Measurements from ENCODE around the gene KRTAP10-7.
"Not testable (repeated sequence)": the region's sequence is repeated elsewhere in the genome, so short reads cannot be mapped to it uniquely, and the experiment has no call there.

Gene KRTAP10-7

DNA sequence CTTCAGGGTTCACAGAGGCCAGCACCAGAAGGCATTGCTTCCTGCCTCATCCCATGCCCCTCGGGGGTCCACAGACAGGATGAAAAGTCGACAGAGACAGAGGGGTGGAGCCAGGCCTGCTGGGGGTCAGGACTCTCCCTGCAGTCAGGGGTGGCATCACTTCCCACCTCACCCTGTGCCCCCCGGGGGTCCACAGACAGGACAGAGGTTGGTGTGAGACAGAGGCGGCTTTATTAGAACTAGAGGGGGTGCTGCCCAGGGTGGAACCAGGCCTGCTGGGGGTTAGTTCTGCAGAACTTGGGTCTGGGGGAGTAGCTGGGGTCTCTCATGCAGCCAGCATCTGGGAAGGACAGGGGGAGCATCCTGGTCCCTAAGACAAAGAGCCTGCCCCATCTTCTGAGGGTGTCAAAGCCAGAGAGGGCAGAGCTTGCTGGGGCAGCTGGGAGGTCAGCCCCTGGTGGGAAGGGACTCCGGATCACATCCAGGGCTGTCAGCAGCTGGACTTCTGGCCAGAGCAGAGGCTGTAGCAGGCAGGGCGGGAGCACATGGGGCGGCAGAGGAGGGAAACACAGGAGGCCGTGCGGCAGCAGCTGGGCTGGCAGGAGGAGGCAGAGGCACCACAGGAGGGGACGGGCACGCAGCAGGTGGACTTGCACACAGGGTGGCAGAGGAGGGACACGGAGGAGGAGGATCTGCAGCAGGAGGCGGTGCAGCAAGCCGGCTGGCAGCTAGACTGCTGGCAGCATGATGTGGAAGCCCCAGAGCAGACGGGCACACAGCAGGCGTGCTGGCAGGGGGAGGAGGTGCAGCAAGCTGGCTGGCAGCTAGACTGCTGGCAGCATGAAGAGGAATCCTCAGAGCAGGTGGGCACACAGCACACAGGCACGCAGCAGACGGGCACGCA is 9.2 kb upstream of the KRTAP10-7 start:
- DNase-seq = peak; percentile 84

DNA sequence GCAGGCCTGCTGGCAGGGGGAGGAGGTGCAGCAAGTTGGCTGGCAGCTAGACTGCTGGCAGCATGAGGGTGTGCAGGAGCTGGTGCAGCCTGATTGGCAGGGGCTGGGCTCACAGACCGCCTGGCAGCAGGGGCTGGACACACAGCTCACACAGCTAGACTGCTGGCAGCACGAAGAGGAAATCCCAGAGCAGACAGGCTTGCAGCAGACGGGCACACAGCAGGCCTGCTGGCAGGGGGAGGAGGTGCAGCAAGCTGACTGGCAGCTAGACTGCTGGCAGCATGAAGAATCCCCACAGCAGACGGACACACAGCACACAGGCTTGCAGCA is 8.6 kb upstream of the KRTAP10-7 start:
- DNase-seq = peak; percentile 78

DNA sequence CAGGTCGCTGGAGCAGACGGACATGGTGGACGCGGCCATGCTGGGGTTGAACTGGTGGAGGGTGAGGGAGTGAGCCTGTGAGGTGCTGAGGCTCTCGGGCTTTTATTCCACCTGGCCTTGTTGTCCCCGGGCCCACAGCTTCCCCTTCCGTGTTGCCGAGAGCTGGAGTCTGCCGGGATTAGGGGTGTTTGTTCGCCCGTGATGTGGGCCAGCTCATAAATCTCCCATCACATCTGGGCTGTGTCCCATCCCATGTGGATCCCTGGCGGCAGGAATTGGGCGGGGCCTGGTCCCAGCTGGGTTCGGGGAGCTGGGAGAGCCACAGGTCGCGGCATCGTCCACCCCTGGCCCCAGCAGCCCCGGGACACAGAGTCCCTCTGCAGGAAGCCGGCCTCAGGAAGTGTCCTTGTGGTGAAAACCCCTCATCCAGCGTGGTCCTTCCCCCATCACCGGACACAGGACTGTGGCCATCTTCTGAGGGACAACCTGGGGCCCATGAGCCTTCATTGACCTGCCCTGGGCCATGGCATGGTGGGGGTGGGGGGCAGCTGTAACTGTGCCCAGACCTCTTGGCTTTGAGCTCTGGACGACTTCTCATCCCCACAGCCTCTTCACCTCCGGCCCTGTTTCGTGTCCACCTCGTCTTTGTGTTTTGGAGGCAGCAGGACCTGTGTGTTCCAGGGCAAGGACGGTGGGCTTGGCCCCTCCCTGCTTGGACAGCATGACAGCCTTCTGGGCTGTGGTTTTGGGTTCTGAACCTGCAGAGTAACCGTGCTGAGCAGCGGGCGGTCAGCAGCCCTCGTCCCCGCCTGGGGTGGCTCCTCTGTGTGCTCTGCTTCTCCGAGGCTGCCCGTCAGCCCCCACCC is 7.7 kb upstream of the KRTAP10-7 start, which contains the start of gene KRTAP10-6:
KRTAP10-6 (minus strand) TSS at position 60 of the 866 bp plus-strand sequence; CDS start at position 39, 21 bp downstream.
- DNase-seq = no peak

DNA sequence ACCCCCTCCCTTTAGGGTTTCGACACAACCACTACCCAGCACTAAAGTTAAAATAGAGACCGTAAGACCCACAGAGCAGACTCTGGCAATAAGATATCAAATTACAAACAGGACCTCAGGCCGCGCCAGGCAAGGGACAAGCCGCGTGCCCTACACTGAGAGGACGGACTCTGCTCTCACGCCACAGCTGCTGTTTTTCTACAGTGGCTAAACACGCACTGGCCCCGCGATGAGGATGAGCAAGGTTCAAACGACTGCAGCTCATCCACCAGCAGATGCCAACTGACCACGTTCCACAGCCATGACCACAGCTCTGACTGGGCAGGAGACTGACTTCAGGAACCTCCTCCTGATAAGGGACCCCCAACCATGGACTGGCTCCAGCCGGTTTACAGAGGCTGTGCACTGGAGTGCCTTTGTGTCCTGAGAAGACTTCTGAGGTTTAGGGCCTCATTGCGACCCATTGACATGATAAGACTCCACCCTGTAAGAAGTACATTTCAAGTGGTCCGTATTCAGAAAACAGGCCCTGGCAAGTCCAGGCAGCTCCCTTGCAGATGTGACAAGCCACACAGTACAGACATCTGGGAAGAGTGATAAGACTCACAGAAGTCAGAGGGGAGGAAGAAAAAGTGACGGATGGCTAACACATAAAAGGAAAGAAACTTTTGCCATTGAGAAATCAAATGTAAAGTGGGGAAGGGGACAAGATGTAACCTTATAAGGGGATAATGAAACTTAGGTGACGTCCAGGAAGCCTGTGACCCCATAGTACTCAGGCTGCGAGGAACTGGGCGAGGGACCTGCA is 6.6 kb upstream of the KRTAP10-7 start:
- no peak for DNase-seq

DNA sequence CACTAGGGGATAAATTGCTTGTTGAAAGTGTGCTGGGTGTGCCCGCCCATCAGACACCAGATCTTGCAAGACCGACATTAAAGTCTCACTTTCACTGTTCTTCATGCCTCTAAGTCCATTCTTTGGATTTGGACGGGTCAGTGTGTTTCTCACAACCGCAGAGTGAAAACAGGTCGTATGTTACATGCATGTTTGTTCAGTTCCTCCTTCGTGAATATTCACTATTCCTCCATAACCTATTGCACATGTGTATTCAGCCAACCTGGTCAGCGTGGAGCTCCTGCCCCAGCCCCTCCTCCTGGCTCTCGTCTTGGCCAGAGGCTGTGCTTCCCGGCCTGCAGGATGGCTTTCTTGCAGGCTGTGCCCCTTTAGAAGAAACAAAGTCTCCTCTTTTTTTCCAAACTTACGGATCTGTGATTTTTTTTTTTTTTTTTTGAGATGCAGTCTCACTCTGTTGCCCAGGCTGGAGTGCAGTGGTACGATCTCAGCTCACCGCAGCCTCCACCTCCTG is 5.9 kb upstream of the KRTAP10-7 start:
- no peak for DNase-seq

DNA sequence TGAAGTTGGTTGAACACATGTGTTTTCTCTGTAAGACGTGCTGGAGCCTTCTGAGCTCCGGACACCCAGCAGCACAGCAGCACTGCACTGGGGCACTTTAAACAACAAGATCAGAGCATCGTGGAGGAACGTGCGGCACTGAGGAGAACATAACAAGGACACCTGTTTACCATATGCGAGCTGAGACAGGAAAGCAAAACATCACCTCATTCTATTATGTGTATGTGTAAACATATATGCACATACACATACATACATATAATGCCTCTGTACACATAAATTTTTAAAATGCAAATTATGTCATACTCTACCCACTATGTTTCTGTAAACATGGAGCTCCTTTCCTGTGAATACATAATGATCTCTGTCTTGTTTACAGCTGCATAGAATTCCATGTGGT is 4.9 kb upstream of the KRTAP10-7 start:
- no peak for DNase-seq

DNA sequence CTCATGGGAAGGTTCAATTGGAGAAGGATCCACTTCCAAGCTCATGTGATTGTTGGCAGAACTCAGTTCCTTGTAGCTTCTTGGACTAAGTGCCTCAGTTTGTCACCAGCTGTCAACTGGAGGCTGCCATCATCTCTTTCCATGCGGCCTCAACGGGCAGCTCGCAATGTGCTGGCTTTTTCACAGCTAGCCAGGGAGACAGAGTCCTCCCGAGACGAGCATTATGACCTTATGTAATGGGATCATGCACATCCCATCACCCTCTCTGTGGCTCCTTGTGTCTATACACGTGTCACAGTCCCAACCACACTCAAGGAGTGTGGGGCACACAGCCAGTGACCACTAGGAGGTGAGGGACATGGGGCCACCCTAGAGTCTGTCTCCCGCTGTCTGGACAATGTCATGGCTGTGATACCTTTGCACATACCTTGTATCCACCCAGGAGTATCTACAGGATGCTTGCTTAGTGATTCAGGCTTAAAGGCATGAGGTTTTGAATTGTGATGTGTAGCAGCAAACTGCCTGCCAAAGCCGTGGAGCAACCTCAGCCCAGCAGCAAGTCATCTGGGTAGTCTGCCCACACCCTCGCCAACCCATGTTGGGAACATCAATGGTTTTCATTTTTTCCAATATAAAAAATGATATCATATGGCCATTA is 4.2 kb upstream of the KRTAP10-7 start:
- DNase-seq = no peak

DNA sequence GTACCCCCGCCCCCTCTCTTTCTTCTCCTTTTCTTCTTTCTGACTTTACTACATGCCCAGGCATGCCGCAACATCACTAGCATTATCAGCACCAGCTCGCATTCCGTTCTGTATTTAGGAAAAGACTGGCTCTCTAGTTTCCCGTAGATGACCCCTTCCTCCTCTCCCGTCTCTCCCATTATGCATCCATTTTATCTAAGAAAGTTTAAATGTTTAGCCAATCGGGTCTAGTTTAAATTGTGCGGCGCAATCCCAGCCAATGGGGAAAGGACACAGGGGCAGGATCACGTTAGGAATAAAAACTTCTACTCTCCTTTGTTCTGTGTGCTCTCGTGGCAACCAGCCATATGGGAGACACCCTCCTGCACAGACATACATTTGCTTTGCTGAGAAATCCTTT is 2.3 kb upstream of the KRTAP10-7 start:
- DNase-seq = no peak

DNA sequence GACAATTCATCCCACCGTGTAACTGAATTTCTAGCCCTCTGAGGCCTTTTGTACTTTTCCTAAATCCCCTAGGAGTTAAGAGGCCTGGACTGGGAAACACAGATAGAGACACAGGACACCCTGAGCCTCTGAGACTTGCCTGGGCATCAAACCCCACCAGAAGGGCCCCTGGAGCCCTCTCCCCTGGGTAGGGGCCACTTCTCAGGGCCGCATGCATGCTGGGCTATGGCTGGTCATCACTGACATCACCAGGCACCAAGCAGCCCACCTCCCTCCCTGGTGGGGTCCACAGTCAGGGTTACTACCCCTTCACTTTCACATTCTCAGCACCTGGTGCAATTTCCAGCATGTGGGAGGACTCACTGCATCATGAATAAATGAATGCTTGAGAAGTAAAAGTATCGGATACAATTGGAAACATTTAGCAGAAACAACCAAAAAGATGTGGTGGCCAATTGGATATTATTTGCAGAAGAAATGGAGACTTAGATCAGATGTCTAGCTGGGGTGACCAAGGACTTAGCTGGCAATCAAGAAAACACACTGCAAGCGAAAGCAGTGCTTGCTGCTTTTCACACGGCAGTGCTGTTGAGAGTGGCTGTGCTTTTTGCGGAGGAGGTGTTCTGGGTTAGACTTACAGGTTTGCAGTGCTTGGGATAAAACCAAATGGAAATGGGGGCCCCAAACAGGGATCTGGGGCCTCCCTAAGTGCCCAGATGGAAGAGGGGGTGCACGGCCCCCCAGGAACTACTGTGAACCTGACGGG is 950 bp upstream of the KRTAP10-7 start:
- no peak for DNase-seq

DNA sequence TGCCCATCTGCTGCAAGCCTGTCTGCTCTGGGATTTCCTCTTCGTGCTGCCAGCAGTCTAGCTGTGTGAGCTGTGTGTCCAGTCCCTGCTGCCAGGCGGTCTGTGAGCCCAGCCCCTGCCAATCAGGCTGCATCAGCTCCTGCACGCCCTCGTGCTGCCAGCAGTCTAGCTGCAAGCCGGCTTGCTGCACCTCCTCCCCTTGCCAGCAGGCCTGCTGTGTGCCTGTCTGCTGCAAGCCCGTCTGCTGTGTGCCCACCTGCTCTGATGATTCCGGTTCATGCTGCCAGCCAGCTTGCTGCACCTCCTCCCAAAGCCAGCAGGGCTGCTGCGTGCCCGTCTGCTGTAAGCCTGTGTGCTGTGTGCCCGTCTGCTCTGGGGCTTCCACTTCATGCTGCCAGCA is 694 bp downstream of the KRTAP10-7 start:
- DNase-seq = peak; percentile 32

DNA sequence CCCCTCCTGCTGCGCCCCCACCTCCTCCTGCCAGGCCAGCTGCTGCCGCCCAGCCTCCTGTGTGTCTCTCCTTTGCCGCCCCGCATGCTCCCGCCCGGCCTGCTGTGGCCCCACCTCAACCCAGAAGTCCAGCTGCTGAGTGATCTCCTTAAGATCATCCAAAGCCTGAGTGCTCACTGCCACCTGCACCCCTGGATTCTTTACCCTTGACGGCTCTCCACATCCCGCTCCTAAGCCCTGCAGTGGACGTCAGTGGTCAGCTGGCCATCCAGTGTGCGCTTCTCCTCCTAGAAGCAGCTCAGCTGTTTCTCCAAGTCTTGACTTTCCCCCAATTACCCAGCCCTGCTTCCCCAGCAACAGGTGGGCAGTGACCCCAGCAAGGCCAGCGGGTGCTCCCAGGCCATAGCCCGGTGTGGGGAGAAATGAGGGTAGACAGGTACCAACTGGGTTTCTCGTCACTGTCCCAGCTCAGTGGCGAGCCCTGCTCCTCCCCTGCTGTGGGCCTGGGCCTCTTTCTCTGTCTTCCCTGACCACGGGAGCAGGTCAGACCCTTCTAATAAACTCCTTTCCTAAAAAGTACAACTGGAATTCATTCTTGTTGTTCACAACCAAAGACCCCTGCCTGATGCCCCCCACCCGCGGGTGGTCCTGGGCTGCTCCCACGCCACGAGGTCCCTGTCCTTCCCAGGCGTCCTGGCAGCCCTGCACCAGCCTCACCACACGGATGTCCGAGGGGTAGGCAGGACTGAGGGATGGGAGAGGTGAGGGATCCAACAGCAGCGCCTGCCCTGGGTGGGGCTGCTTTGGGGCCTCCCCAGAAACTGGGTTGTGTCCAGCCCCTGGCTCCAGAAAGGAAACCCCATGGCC is 1.4 kb downstream of the KRTAP10-7 start:
- DNase-seq = no peak

DNA sequence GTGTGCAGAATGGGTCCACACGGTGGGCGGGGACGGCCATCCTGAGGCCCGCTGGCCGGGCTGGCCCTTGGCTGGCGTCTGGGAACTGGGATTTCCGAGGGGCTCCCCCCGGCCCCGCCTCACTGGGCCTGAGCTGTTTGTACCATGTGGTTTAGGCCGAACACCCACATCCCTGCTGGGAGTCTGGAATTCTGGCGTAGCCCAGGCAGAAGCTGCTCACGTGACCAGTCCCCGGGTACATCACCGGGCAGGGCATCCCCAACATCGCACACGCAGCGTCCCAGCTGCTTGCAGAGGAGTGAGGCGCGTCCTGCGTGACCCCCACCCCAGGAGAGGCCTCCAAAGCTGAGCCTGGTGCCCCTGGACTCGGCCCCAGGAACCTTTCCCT is 2.1 kb downstream of the KRTAP10-7 start:
- DNase-seq = no peak

DNA sequence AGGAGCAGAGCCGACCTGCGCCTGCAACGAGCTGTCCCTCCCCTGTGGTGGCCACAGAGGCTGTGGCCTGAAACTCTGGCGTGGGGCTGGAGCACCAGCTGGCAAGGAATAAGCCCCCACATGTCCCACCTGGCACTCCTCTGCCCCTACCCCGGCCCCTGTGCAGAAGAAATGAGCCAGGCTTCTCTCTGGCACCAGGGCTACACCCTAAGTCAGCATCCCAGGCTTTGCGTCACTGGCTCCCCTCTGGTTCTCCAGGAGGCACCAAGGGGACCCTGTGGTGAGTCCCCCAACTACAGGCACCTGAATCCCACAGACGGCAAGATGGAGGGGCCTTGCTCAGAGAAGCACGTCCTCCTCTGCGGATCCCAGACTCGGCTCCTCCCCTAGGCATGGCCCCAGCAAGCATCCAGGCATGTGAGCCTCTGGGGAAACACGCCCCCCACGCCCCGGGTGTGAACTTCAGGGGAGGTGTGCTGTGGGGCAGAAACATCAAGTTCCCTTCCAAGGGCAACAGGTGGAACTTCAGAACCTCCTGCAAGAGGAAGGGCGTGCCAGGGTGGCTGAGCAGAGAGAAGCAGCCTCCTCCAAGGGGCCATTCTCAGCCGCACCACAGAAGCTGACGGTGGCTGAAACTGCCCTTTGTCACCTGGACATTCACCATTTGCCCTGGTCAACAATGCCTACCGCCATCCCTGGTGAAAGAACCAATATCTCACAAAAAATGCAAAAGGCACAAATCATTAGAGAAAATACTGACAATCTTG is 2.9 kb downstream of the KRTAP10-7 start:
- no peak for DNase-seq

DNA sequence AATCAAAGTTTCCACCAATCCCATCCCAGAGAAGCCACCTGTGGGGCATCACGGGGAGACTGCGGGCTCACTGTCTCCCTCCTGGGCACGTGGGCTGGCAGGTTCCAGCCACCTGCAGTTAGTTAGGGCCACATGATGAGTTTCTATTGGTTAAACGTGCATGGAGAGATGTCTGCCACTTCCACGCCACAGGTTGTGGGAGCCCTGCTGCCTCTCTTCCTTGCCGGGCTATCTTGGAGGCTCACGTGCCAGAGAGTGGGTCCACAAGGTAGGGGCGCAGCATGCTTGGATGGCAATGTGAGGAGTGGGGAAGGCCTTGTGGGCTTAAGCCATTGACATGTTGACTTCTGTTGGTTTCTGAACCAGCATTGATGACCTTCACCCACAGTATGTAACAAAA is 3.5 kb downstream of the KRTAP10-7 start:
- no peak for DNase-seq

DNA sequence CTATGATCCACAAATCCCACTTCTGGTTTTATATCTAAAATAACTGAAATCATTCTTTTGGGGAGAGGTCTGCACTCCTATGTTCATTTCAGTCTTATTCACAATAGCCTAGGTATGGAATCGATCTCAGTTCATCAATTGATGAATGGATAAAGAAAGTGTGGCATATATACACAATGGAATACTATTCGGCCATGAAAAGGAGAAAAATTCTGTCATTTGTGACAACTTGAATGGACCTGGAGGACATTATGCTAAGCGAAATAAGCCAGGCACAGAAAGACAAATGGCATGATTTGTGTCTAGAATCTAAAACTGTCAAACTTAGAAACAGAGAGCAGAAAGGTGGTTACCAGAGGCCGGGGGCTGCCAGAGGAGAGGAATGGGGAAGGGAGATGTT is 6.1 kb downstream of the KRTAP10-7 start:
- DNase-seq = no peak

DNA sequence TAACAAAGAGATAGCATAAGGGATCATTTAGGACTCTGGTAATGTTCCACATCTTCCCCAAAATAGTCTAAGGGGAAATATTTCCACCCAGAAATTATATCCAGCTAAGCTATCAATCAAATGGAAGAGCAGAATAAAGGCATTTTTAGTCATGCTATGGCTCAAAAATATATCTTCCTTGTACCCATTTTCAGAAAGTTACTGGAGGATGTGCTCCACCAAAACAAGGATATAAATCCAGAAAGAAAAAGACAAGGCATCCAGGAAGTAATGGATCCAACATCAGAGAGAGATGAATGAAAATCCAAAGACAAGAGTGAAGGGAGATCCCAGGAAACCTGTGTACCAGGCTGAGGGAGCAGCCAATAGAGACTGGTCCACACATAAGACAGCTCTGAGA is 8.8 kb downstream of the KRTAP10-7 start:
- no peak for DNase-seq

DNA sequence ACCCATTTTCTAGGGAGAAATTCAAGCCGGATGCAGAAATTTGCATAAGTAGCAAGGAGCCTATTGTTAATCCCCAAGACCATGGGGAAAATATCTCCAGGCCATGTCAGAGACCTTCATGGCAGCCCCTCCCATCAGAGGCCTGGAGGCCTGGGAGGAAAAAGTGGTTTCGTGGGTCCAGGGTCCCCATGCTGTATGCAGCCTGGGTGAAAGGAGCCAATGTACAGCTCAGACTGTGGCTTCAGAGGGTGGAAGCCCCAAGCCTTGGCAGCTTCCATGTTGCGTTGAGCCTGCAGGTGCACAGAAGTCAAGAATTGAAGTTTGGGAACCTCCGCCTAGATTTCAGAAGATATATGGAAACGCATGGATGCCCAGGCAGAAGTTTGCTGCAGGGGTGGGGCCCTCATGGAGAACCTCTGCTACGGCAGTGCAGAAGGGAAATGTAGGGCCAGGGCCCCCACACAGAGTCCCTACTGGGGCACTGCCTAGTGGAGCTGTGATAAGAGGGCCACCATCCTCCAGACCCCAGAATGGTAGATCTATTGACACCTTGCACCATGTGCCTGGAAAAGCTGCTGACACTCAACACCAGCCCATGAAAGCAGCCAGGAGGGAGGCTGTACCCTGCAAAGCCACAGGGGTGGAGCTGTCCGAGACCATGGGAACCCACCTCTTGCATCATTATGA is 9.9 kb downstream of the KRTAP10-7 start:
- not testable (repeated sequence) for DNase-seq

DNA sequence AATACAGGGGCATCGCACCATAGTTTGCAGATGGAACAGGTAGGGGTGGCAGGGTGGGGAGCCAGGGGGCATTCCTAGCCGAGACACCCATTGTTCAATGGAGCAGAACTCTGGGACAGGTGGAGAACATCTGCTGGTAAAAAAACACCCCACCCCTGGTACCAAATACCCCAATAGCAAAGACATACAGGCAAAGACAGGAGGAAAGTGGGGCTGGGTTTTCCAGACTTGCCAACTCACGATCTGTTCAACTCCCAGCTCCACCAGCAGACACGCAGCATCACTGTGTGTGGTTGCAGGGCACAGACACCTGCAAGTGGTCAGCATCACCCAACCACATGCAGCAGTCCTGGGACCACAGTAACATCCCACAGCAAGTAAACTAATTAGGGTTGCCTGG is 11.2 kb downstream of the KRTAP10-7 start:
- no peak for DNase-seq

DNA sequence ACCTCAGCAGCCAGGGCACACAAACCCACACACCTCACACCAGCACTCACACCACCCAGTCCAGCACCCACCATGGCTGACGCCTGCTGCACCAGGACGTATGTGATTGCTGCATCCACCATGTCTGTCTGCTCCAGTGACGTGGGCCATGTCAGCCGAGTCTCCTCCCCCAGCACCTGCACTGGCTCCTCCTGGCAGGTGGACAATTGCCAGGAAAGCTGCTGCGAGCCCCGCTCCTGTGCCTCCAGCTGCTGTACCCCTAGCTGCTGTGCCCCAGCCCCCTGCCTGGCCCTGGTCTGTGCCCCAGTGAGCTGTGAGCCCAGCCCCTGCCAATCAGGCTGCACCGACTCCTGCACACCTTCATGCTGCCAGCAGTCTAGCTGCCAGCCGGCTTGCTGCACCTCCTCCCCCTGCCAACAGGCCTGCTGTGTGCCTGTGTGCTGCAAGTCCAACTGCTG is 11.7 kb downstream of the KRTAP10-7 start, which contains the start of gene KRTAP10-8:
KRTAP10-8 (plus strand) TSS at position 51 of the 458 bp plus-strand sequence; CDS start at position 73, 22 bp downstream.
- no peak for DNase-seq
